ENCODE results near the gene MMP24OS.

Gene MMP24OS

GRCh38 chr20:35271073-35271882, 6.6 kb downstream of the MMP24OS start:
- Histone ChIP-seq H3K4me2 (no peak overlapping the region), H3K27ac (no peak overlapping the region), H3K27me3 (ENCODE audit: insufficient read depth, low read depth) (no peaks in the 10 kb centered on the region), H3K79me2 (ENCODE audit: insufficient read depth, low read depth) (peaks cover under 1% of the 10 kb centered on the region; the same call in 1 of the 2 replicates), H3K9ac (no peak overlapping the region), H3K4me3 (IDR thresholded peaks at IDR 0.05; ENCODE audit: insufficient read depth, low read depth, low read length) (no peak overlapping the region), H3K36me3 (ENCODE audit: insufficient read depth) (no peaks in the 10 kb centered on the region), H3K4me1 (ENCODE audit: low read depth, poor library complexity, severe bottlenecking) (peaks cover 2% of the 10 kb centered on the region), H4K20me1 (ENCODE audit: insufficient read depth) (no peaks in the 10 kb centered on the region), H2AFZ (ENCODE audit: low read depth) (no peak overlapping the region)
- TF ChIP-seq, protein P1, sequence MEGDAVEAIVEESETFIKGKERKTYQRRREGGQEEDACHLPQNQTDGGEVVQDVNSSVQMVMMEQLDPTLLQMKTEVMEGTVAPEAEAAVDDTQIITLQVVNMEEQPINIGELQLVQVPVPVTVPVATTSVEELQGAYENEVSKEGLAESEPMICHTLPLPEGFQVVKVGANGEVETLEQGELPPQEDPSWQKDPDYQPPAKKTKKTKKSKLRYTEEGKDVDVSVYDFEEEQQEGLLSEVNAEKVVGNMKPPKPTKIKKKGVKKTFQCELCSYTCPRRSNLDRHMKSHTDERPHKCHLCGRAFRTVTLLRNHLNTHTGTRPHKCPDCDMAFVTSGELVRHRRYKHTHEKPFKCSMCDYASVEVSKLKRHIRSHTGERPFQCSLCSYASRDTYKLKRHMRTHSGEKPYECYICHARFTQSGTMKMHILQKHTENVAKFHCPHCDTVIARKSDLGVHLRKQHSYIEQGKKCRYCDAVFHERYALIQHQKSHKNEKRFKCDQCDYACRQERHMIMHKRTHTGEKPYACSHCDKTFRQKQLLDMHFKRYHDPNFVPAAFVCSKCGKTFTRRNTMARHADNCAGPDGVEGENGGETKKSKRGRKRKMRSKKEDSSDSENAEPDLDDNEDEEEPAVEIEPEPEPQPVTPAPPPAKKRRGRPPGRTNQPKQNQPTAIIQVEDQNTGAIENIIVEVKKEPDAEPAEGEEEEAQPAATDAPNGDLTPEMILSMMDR (conservative IDR thresholded peaks at IDR 0.05; ENCODE audit: low read depth, low read length): no peak

GRCh38 chr20:35270021-35270902, 7.7 kb downstream of the MMP24OS start:
- TF ChIP-seq, protein P1 (conservative IDR thresholded peaks at IDR 0.05; ENCODE audit: low read depth, low read length): no peak
- Histone ChIP-seq H3K79me2 (ENCODE audit: insufficient read depth, low read depth) (no peaks in the 10 kb centered on the region), H4K20me1 (ENCODE audit: insufficient read depth) (no peaks in the 10 kb centered on the region), H3K4me2 (no peak overlapping the region), H3K27me3 (ENCODE audit: insufficient read depth, low read depth) (no peaks in the 10 kb centered on the region), H2AFZ (ENCODE audit: low read depth) (no peak overlapping the region), H3K27ac (no peak overlapping the region), H3K4me3 (IDR thresholded peaks at IDR 0.05; ENCODE audit: insufficient read depth, low read depth, low read length) (no peak overlapping the region), H3K4me1 (ENCODE audit: low read depth, poor library complexity, severe bottlenecking) (no peaks in the 10 kb centered on the region), H3K36me3 (ENCODE audit: insufficient read depth) (no peaks in the 10 kb centered on the region), H3K9ac (no peak overlapping the region)

DNA sequence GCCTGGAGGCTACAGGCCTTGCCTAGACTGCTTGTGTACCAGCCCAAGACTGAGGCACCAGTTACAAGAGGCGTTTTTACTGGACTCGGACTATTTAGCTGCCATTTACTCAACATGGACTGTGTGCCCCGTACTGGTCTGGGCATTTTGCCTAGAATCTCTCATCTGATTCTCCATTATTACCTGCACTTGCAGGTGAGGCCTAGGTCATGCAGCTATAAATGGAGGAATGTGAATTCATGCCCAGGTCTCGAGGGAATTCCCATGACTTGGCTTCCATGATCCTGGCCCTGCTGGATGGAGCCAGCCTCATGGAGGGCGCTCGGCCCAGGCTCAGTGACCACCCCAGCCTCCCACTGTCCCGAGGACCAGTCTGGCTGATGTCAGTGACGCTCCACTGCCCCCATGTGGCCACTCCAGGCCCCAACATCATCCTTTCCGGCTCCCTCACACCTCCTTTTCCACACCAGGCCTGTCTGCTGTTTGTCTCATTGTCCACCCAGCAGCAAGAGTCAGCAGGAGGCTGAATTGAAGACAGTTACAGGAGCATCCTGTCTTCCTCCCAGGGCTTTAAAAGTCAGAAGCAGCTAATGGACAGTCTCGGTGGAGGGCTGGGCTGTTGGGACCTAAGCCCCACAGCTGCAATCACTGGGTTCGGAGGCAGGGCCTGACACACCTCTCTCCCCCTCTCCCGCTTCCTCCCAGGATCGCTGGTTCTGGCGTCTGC, 8.7 kb downstream of the MMP24OS start:
- H2AFZ ChIP-seq (ENCODE audit: low read depth): no peak overlapping the region; the same call in 1 of the 2 replicates
- no peak overlapping the region for H3K27ac ChIP-seq
- no peaks in the 10 kb centered on the region for H3K4me1 ChIP-seq (ENCODE audit: low read depth, poor library complexity, severe bottlenecking)
- TF ChIP-seq, protein P1 (conservative IDR thresholded peaks at IDR 0.05; ENCODE audit: low read depth, low read length): peak; percentile 90
- no peak overlapping the region for H3K9ac ChIP-seq
- no peaks in the 10 kb centered on the region for H3K36me3 ChIP-seq (ENCODE audit: insufficient read depth)
- no peaks in the 10 kb centered on the region for H3K79me2 ChIP-seq (ENCODE audit: insufficient read depth, low read depth)
- no peak overlapping the region for H3K4me3 ChIP-seq (IDR thresholded peaks at IDR 0.05; ENCODE audit: insufficient read depth, low read depth, low read length)
- H4K20me1 ChIP-seq (ENCODE audit: insufficient read depth): no peaks in the 10 kb centered on the region
- H3K4me2 ChIP-seq: no peak overlapping the region
- no peaks in the 10 kb centered on the region for H3K27me3 ChIP-seq (ENCODE audit: insufficient read depth, low read depth)

GRCh38 chr20:35267092-35267491, 10.8 kb downstream of the MMP24OS start:
- Histone ChIP-seq H3K4me3 (IDR thresholded peaks at IDR 0.05; ENCODE audit: insufficient read depth, low read depth, low read length) (no peak overlapping the region), H3K79me2 (ENCODE audit: insufficient read depth, low read depth) (no peaks in the 10 kb centered on the region), H3K36me3 (ENCODE audit: insufficient read depth) (no peaks in the 10 kb centered on the region), H4K20me1 (ENCODE audit: insufficient read depth) (no peaks in the 10 kb centered on the region), H3K27ac (no peak overlapping the region), H2AFZ (ENCODE audit: low read depth) (no peak overlapping the region), H3K4me2 (no peak overlapping the region), H3K4me1 (ENCODE audit: low read depth, poor library complexity, severe bottlenecking) (no peaks in the 10 kb centered on the region), H3K9ac (no peak overlapping the region), H3K27me3 (ENCODE audit: insufficient read depth, low read depth) (no peaks in the 10 kb centered on the region)
- TF ChIP-seq, protein P1 (conservative IDR thresholded peaks at IDR 0.05; ENCODE audit: low read depth, low read length): no peak

Measured in KMS-11 (cell line).